Glomerular endothelial cell (primary cell): ENCODE measurements around the gene TMEM273. TPM values are rescaled to one million over a fixed set of nuclear protein-coding genes. Genes with fewer than 3 reads are reported as not detected.

Experiments
- DNase-seq: peaks from one replicate; pipeline ENCODE4 v3.0.0-alpha.2; 2011; ENCODE audit warnings: low read depth, low spot score; ENCODE audit errors: extremely low read depth
- total RNA-seq: library from RNA; depleted of rRNA; stranded (reverse); fragments of >200 nt; gene quantifications from 2 replicates; pipeline ENCODE4 v1.2.3, GENCODE V29; 2015

The TMEM273 gene
- total RNA-seq, 1 donor from 2014 or later: 11.6 TPM

DNA sequence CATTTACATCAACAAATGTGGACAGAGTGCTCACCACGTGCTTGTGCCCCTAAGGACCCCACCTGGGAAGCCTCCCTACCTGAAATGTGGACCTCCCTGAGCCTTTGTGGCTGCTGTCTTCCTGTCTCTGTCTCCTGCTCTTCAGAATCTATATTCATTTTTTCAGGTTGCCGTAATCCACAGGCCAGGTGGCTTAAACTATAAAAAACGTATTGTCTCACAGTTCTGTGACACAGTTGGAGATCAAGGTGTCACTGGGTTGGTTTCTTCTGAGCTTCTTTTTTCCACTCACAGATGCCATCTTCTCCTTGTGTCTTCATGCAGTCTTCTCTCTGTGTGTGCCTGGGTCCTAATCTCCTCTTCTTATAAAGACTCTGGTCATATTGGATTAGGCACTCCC lies 67.3 kb downstream of the TMEM273 start:
- DNase-seq: no peak

- DNase-seq: no peak
Measured at GRCh38 chr10:49119746-49120145, 68.4 kb downstream of the TMEM273 start.

DNA sequence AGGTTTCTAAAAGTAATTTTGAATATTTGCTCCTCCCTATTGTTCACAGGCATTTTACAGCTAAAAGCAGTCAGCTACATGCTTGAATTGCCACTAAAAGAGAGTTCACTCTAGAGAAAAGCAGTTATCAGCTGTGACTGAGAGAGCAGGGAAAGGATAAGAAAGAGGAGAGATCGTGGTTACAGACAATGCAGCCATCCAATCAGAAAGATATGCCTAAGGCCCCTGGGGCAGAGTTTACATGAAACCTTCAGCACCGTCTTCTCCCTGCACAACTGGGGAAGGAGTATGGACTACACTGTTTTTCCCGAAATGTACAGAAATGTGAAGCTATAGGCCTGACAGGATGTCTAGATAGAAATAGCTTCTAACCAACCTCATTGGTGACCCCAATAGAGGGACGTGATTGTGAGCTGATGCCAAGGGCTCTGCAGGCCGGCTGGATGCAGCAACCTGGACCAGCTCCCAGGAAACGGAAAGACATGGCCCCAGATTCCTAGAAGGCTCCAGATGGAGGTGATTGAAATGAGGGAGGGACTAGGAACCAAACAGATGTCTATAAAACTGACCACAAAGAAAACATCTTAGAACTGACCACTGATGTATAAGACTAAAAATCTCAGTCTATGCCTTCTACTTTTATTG lies 69.6 kb downstream of the TMEM273 start:
- DNase-seq: no peak

DNA sequence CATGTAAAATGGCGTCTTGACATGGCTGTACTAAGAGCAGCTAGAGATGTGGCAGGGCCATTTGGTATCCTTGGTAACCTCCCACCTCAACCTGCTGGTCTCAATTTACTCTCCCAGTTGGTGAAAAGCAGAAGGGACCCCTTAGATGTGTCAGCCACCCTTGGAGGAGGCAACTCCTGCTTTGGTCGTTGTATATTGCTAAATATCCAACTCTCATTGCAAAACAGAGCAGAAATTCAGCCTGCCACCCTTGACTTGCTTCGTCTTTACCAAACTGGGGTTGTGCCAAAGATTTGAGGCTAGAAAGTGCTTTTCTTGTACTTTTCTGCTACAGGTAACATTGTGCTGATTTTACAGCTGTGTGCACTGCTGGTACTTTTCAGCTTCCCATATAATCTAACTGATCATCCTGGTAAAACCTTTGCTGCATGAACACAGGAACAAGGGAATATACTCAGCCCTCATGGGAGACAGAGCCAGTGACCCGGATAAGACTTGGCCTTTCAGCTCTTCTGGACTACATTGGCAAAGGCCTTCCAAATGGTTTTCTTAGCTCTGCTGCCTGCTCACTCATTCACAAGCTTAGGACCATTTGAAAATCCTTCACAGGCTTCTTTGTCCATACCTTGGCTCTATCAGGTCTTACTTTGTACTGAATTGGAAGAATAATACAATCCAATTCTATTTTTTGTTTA lies 70.7 kb downstream of the TMEM273 start:
- DNase-seq: no peak

DNA sequence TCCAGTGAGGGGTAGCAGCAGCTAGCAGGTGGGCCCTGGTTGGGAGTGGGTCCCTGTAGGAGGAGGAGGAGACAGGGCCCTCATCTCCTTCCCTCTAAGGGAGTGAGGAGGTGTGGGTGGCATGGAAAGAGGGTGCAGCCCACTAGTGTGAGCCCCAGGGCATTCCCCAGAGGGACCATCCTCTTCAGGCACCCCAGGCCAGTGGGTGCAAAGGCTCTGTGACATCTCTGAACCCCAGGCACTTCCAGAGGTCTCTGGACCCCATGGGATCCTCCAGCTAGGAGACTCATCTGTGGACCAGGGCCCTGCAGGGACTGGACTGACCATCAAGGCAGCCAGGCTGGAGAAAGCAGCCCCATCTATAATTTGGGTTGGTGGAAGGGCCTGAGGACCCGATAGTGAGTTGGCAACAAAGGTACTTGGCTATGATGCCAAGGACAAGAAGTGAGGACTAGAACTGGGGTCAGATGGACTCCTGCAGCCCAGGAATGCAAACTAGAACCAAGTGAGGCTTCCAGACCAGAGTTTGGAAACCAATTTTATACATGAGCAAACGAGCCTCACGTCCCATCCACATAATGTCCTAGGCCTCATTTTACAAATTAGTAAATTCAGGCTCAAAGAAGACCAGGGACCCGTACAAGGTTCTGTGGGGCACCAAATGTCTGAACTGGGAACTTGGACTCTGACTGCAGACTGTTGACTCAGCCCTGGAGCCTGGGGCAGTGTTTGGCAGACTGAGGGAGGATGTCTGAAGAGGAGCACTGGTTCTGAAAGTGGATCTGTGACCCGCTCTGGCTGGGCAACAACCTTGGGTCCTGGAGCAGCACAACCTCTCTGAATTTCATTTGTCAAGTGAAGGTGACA lies 71.4 kb downstream of the TMEM273 start:
- DNase-seq: no peak

GRCh38 chr10:49115796-49116508 lies 72.2 kb downstream of the TMEM273 start:
- no peak for DNase-seq

- DNase-seq: no peak
Measured at GRCh38 chr10:49115015-49115795, 73.0 kb downstream of the TMEM273 start, which contains the start of gene VSTM4. Gene VSTM4 (minus strand): TSS chr10:49115522. CDS start chr10:49115485, 37 bp downstream.

- DNase-seq: no peak
Measured at GRCh38 chr10:49114718-49115014, 73.5 kb downstream of the TMEM273 start.

GRCh38 chr10:49113741-49114141 lies 74.5 kb downstream of the TMEM273 start:
- no peak for DNase-seq

DNA sequence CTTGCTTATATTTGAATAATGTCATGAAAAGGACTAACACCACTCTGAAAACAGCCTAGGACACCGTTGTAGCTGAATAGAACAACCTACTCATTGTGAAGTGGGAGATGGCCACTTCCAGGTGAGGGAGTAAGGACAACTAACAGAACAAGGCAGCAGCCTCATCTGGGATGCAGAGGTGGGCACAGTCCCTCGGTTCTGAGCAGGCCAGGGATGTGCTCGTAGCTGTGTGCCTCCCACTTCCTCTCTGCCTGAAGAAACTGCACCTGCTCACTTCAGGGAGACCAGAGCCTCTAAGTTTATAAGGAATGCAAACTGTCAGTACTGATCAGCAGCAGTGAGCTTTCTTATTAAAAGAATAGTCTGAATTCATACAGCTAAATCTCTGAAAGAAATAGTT lies 75.3 kb downstream of the TMEM273 start:
- no peak for DNase-seq

DNA sequence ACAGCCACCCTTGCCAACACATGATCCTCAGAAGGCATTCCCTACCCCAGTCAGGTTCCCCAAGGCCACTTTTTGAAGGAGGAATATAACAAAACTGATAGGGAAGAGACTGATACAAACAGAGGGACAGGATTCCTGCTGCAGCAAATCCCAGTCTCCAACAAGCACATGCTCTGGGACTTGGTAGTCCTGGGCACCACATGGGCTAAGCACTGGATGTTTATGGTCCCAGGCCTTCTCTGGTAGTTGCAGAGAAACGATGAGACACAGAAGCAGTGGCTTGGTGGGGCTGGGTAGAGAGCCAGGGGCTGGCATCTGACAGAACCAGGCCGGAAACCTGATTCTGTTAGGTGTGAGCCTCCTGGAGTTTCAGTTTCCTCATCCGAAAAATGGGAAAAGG lies 76.1 kb downstream of the TMEM273 start:
- no peak for DNase-seq

GRCh38 chr10:49111320-49111698 lies 76.9 kb downstream of the TMEM273 start:
- no peak for DNase-seq

DNA sequence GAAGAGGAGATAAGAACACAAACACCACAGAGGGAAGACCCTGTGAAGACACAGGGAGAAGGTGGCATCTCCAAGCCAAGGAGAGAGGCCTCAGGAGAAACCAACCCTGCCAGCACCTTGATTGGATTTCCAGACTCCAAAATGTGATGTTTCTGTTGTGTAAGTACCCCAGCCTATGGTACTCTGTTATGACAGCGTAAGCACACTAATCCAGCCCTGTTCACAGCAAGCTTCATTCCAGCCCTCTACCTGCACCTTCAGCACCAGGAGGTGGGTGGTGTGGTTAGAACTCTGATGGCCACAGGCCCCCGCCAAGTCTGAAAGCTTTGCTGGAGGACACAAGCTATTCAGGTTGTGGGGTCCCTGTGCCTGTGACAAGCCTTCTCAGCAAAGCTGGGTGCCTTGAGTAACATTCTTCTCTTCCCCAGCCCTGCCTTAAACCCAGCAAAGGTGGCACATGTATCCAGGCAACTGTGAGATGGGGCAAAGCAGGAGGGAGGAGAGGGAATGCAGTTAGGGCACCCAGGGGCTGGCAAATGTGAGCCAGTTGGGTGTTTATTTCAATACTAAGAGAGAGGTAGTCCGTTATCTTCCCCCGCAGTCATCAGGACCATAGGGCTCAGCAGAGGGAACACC lies 77.4 kb downstream of the TMEM273 start:
- no peak for DNase-seq

DNA sequence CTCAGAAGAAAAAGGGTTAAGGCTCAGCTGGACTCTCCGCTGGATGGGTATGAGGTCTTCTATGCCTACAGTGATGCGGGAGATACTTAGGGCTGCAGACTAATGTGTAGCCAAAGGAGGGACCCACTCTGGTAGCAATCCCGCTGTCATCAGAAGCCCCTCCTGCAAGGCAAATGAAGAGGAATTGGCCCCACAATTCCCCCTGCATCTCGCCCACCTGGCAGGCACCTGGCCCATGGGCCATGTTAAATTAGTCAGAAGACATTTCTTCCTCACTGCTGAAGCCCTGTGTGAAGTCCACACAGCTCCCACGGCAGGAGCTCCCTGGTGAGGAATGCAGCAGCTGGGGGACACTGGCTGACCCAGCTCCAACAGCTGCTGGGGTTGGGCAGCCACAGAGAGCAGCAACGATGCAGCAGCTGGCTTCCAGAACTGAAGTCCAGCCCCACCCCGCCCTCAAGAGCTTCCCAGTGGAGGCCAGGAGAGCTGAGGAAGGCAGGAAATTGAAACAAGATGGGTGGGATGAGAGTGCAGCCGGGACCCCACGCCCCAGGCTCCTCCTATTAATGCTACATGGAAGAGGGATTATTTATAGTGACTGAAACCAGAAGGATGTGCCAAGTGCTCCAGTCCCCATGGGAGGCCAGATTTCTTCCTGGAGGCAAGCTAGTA lies 78.4 kb downstream of the TMEM273 start:
- no peak for DNase-seq

GRCh38 chr10:49108656-49109055 lies 79.5 kb downstream of the TMEM273 start:
- DNase-seq: no peak

DNA sequence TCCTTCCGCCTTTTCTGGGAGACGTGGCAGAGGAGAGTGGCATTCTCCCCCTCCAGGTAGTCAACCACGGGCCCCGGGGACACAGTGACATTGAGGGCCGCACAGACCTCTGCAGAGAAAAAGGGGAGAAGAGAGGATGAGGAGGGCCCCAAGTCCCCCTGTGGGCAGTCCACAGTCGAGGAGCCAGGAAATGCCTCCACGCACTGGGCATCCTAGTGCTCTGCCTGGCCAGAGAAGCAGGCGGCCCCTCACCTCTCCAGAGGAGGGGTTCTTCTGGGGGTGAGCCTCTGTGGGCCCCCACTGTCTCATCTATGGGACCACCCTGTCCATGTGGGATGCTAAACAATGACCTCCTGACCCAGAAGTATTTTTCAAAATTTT lies 80.3 kb downstream of the TMEM273 start:
- no peak for DNase-seq

- DNase-seq: no peak
Measured at GRCh38 chr10:49107111-49107886, 80.9 kb downstream of the TMEM273 start.

GRCh38 chr10:49106451-49106850 lies 81.7 kb downstream of the TMEM273 start:
- DNase-seq: no peak

DNA sequence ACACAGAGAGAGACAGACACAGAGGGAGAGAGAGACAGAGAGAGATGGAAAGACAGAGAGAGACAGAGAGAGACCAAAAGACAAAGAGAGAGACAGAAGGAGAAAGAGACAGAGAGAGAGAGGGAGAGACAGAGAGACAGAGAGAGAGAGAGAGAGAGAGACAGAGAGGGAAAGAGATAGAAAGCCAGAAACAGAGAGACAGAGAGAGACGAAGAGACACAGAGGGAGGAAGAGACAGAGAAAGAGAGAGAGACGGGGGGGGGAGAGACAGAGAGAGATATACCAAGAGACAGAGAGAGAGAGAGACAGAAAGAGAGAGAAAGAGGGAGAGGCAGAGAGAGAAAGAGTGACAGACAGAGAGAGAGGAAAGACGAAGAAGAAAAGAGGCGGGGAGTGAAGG lies 83.1 kb downstream of the TMEM273 start:
- no peak for DNase-seq
